AG04449 (cell line): Measurements from ENCODE around the gene MRPL28.

Experiments
- CTCF ChIA-PET: fragments of 350-600 bp; formaldehyde crosslinking; extraction: SDS; loops from one replicate; lab custom pipeline; 2021; ENCODE audit warnings: antibody characterized with exemption; lab: Yijun Ruan, JAX
- POLR2A ChIA-PET: fragments of 400-600, 350-600 bp; formaldehyde crosslinking; extraction: SDS; loops from one replicate; lab custom pipeline; 2020; ENCODE audit warnings: antibody characterized with exemption, inconsistent platforms; lab: Yijun Ruan, JAX
- DNase-seq: peaks from one replicate; pipeline ENCODE4 v3.0.0-alpha.2; 2010; ENCODE audit warnings: low read depth, low spot score
- H3K4me3 ChIP-seq: 2 replicates; pipeline ENCODE4 v1.5.1; 2011; ENCODE audit warnings: low read depth, mild to moderate bottlenecking, control low read depth, low read length
- CTCF ChIP-seq: IDR thresholded peaks from one replicate; pipeline ENCODE4 v1.5.1; 2011; ENCODE audit warnings: mild to moderate bottlenecking, moderate library complexity, low read length, control low read depth, inconsistent platforms; ENCODE audit not compliant: insufficient read depth; ENCODE audit errors: missing control alignments

MRPL28 gene

GRCh38 chr16:370979-371514, 709 bp upstream of the MRPL28 start:
- ChIA-PET POLR2A (interaction anchor here (0.6 to 1.6 kb wide), 2 partner anchors 21 to 30 kb away, joined by 3 to 6 read pairs; partner anchors contain the start of gene DECR2), CTCF (interaction anchor here (1.2 to 1.4 kb wide), 2 partner anchors 9 to 189 kb away, joined by 3 to 4 read pairs; no protein-coding TSS in a partner anchor)
- DNase-seq = no peak
- TF ChIP-seq CTCF = no peak
- H3K4me3 ChIP-seq = no peak overlapping the region

GRCh38 chr16:369866-370436, 387 bp downstream of the MRPL28 start:
- CTCF ChIA-PET = interaction anchor here (1.1 to 1.2 kb wide), 2 partner anchors 8 to 263 kb away, joined by 4 read pairs; no protein-coding TSS in a partner anchor
- no peak for TF ChIP-seq CTCF
- DNase-seq = no peak
- POLR2A ChIA-PET = interaction anchor here (1.6 kb wide), 1 partner anchor 31 kb away, joined by 6 read pairs; the partner anchor contains the start of gene DECR2
- H3K4me3 ChIP-seq = peak overlapping the region; percentile 52

DNA sequence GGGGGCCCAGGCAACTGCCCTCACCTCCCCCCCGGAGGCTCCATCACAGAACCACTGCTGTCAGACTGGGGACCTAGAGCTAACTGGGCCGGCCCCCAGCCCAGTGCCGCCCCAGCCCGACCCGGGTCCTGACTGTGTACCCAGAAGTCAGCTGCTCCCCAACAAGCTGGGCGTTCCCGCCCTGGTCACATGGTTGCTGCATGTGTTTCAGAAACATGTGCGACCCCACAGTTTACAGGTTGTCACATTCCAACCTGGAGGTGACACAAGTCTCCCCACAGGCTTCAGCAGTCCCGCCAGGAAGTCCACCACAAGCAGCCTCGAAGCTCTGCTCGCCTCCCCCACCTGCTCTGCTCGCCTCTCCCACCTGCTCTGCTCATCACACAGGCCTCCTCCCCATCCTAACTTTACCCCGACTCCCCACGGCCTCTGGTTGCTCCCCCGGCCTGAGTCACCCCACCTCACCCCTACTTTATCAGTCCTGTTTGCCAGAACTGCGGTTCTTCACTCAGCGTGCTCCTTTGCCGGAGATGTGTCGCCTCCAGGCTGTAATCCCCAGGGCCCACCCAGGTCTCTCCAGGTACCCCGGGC, 968 bp downstream of the MRPL28 start:
- no peak for TF ChIP-seq CTCF
- CTCF ChIA-PET = interaction anchor here (1.1 kb wide), 1 partner anchor 262 kb away, joined by 4 read pairs; no protein-coding TSS in a partner anchor
- peak overlapping the region; percentile 52 for H3K4me3 ChIP-seq
- DNase-seq = no peak
- POLR2A ChIA-PET = no interaction called here

DNA sequence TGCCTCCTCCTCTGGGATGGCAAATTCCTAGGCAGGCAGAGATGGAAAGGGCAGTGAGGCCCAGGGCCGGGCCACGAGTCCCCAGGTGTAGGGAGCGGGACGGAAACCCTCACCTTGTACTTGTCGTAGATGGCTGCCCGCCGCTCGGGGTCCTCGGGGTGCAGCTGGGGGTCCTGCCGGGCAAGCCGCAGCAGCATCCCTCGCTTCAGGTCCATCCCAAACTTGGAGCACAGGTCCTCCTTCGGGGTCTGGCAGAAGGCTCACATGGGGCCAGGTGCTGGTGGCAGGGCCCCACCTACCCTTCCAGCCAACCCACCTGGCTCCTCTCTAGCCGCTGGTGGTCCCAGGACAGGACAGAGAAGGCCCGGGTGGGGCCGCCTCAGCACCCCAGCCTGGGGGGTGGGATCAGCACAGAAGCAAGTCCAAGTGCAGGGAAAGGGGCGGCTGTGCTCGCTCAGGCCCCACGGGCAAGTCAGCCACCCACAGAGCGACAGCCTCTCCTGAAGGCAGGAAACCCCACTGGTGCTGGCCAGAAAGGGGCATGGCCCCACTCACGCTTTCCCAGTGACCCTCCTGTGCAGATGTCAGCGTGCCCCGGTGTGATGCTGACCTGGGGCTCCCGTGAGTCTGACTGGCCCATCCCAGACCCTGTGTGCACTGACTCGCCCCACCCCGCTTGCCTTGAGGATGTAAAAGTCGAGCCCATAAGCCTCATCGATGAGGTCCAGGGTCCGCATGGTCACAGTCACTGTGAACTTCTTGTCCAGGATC, 1.8 kb downstream of the MRPL28 start:
- POLR2A ChIA-PET = no interaction called here
- no peak overlapping the region for H3K4me3 ChIP-seq
- no peak for TF ChIP-seq CTCF
- DNase-seq = no peak
- CTCF ChIA-PET = interaction anchor here (1.1 kb wide), 1 partner anchor 262 kb away, joined by 4 read pairs; no protein-coding TSS in a partner anchor

GRCh38 chr16:367333-367903, 2.9 kb downstream of the MRPL28 start:
- ChIA-PET CTCF (no interaction called here), POLR2A (no interaction called here)
- TF ChIP-seq CTCF = no peak
- H3K4me3 ChIP-seq = no peak overlapping the region
- no peak for DNase-seq
